Neural cell (in vitro differentiated cells): ENCODE data around the gene SAA1. TPM values are rescaled to one million over a fixed set of nuclear protein-coding genes. Genes with fewer than 3 reads are reported as not detected.

ENCODE experiments used
- H2AFZ ChIP-seq: fragments of 200-600, 300-800 bp; sonication (generic), shearing (Covaris generic); 2 replicates; pipeline ENCODE4 v1.6.0; 2014; ENCODE audit warnings: low read depth, mild to moderate bottlenecking, antibody characterized with exemption, low read length, moderate library complexity
- H3F3A ChIP-seq: fragments of 200-600 bp; shearing (Covaris generic); 2 replicates; pipeline ENCODE4 v1.6.1; 2016; ENCODE audit warnings: mild to moderate bottlenecking, moderate library complexity, mixed read lengths, antibody characterized with exemption, low read length; ENCODE audit not compliant: insufficient read depth, poor library complexity, severe bottlenecking
- H3K27ac ChIP-seq: fragments of 200-600, 300-800 bp; sonication (generic), shearing (Covaris generic); 2 replicates; pipeline ENCODE4 v1.5.1; 2014; ENCODE audit warnings: mild to moderate bottlenecking, low read length, moderate library complexity
- H3K27me3 ChIP-seq: fragments of 300-800, 200-600 bp; sonication (generic), shearing (Covaris generic); 2 replicates; pipeline ENCODE4 v1.6.0; 2014; ENCODE audit warnings: mild to moderate bottlenecking, low read depth, low read length, moderate library complexity; ENCODE audit not compliant: insufficient read depth
- H3K36me3 ChIP-seq: fragments of 300-800, 200-600 bp; sonication (generic), shearing (Covaris generic); 2 replicates; pipeline ENCODE4 v1.5.1; 2014; ENCODE audit warnings: mild to moderate bottlenecking, antibody characterized with exemption, low read length, moderate library complexity; ENCODE audit not compliant: insufficient read depth
- H3K4me2 ChIP-seq: fragments of 300-800, 200-600 bp; sonication (generic), shearing (Covaris generic); 2 replicates; pipeline ENCODE4 v1.6.0; 2014; ENCODE audit warnings: mild to moderate bottlenecking, low read length
- H3K4me3 ChIP-seq: fragments of 300-800, 200-600 bp; sonication (generic), shearing (Covaris generic); 2 replicates; pipeline ENCODE4 v1.5.1; 2014; ENCODE audit warnings: mild to moderate bottlenecking, low read length, moderate library complexity
- H3K79me2 ChIP-seq: fragments of 200-600 bp; shearing (Covaris generic); replicated peaks from 2 replicates; pipeline ENCODE4 v1.6.0; 2014; ENCODE audit warnings: mild to moderate bottlenecking, low read length, moderate library complexity; ENCODE audit not compliant: insufficient read depth
- H3K9ac ChIP-seq: fragments of 300-800, 200-600 bp; sonication (generic), shearing (Covaris generic); 2 replicates; pipeline ENCODE4 v1.6.1; 2016; ENCODE audit warnings: mild to moderate bottlenecking, low read length, mixed read lengths
- H3K9me2 ChIP-seq: fragments of 200-600 bp; shearing (Covaris generic); 2 replicates; pipeline ENCODE4 v1.6.1; 2016; ENCODE audit warnings: mild to moderate bottlenecking, low read length, mixed read lengths; ENCODE audit not compliant: insufficient read depth
- H3K9me3 ChIP-seq: fragments of 200-600, 300-800 bp; sonication (generic), shearing (Covaris generic); 2 replicates; pipeline ENCODE4 v1.6.1; 2016; ENCODE audit warnings: mild to moderate bottlenecking, mixed run types, low read length, moderate library complexity, mixed read lengths
- H4K20me1 ChIP-seq: fragments of 200-600 bp; shearing (Covaris generic); 2 replicates; pipeline ENCODE4 v1.6.1; 2016; ENCODE audit warnings: mild to moderate bottlenecking, mixed run types; ENCODE audit not compliant: insufficient read depth
- EP300 ChIP-seq: fragments of 450-650 bp; conservative IDR thresholded peaks from 2 replicates; pipeline ENCODE4 v1.6.1; 2014; ENCODE audit warnings: antibody characterized with exemption, mild to moderate bottlenecking, moderate library complexity; ENCODE audit not compliant: poor library complexity, severe bottlenecking
- EZH2 ChIP-seq: fragments of 200-600, 300-800 bp; shearing (Covaris generic), sonication (generic); IDR thresholded peaks from 2 replicates; pipeline ENCODE4 v1.6.1; 2014; ENCODE audit warnings: antibody characterized with exemption, low read length, borderline replicate concordance, mild to moderate bottlenecking; ENCODE audit not compliant: insufficient read depth, poor library complexity, severe bottlenecking
- MXI1 ChIP-seq: fragments of 450-650 bp; conservative IDR thresholded peaks from 2 replicates; pipeline ENCODE4 v1.6.1; 2014; ENCODE audit warnings: antibody characterized with exemption, mild to moderate bottlenecking; ENCODE audit not compliant: poor library complexity, severe bottlenecking
- POLR2AphosphoS5 ChIP-seq: IDR thresholded peaks from 2 replicates; pipeline ENCODE4 v1.6.1; 2012
- RAD21 ChIP-seq: fragments of 450-650 bp; conservative IDR thresholded peaks from 2 replicates; pipeline ENCODE4 v1.6.1; 2014; ENCODE audit warnings: antibody characterized with exemption, mild to moderate bottlenecking, moderate library complexity
- SMC3 ChIP-seq: fragments of 450-650 bp; conservative IDR thresholded peaks from 2 replicates; pipeline ENCODE4 v1.6.1; 2014; ENCODE audit warnings: antibody characterized with exemption, mild to moderate bottlenecking, moderate library complexity; ENCODE audit not compliant: poor library complexity
- TAF1 ChIP-seq: IDR thresholded peaks from 2 replicates; pipeline ENCODE4 v1.6.1; 2012; ENCODE audit warnings: low read depth
- polyA minus RNA-seq: library from RNA; depleted of rRNA, polyadenylated mRNA; stranded (reverse); fragments of >200 nt; gene quantifications from 2 replicates; pipeline ENCODE4 v1.2.3, GENCODE V29; 2014
- polyA plus RNA-seq: library from polyadenylated mRNA; depleted of rRNA; stranded (reverse); fragments of >200 nt; gene quantifications from 2 replicates; pipeline ENCODE4 v1.2.3, GENCODE V29; 2014
- TF ChIP-seq, protein P1 (sequence below): fragments of 450-650 bp; IDR thresholded peaks from 2 replicates; pipeline ENCODE4 v1.5.1; 2014; ENCODE audit warnings: antibody characterized with exemption, mild to moderate bottlenecking, moderate library complexity; ENCODE audit not compliant: poor library complexity, severe bottlenecking
- TF ChIP-seq, protein P2 (sequence below): IDR thresholded peaks from 2 replicates; pipeline ENCODE4 v1.6.1; 2012; ENCODE audit warnings: borderline replicate concordance

The SAA1 gene
- polyA plus RNA-seq (not detected in 2 replicates), polyA minus RNA-seq (not detected in 2 replicates)

DNA sequence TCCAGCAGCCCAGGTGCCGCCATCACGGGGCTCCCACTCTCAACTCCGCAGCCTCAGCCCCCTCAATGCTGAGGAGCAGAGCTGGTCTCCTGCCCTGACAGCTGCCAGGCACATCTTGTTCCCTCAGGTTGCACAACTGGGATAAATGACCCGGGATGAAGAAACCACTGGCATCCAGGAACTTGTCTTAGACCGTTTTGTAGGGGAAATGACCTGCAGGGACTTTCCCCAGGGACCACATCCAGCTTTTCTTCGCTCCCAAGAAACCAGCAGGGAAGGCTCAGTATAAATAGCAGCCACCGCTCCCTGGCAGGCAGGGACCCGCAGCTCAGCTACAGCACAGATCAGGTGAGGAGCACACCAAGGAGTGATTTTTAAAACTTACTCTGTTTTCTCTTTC lies at the start of gene SAA1:
SAA1 (plus strand) TSS at position 316 of the 400 bp plus-strand sequence. CDS start 624 bp downstream, outside the sequence.
- Histone ChIP-seq H2AFZ (no peak within 1 kb of the TSS), H3K36me3 (no peaks in the 10 kb centered on the region), H4K20me1 (no peaks in the 10 kb centered on the region), H3F3A (no peaks in the 10 kb centered on the region), H3K9ac (no peak within 1 kb of the TSS), H3K79me2 (no peaks in the 10 kb centered on the region), H3K27me3 (no peaks in the 10 kb centered on the region), H3K9me2 (no peaks in the 10 kb centered on the region), H3K9me3 (no peaks in the 10 kb centered on the region), H3K4me2 (no peak within 1 kb of the TSS), H3K27ac (no peak within 1 kb of the TSS), H3K4me3 (no peak within 1 kb of the TSS)
- TF ChIP-seq EZH2 (no peak), POLR2AphosphoS5 (no peak), RAD21 (no peak), TAF1 (no peak), MXI1 (no peak), EP300 (no peak), SMC3 (no peak)
- TF ChIP-seq, protein P1, sequence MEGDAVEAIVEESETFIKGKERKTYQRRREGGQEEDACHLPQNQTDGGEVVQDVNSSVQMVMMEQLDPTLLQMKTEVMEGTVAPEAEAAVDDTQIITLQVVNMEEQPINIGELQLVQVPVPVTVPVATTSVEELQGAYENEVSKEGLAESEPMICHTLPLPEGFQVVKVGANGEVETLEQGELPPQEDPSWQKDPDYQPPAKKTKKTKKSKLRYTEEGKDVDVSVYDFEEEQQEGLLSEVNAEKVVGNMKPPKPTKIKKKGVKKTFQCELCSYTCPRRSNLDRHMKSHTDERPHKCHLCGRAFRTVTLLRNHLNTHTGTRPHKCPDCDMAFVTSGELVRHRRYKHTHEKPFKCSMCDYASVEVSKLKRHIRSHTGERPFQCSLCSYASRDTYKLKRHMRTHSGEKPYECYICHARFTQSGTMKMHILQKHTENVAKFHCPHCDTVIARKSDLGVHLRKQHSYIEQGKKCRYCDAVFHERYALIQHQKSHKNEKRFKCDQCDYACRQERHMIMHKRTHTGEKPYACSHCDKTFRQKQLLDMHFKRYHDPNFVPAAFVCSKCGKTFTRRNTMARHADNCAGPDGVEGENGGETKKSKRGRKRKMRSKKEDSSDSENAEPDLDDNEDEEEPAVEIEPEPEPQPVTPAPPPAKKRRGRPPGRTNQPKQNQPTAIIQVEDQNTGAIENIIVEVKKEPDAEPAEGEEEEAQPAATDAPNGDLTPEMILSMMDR: no peak
- TF ChIP-seq, protein P2, sequence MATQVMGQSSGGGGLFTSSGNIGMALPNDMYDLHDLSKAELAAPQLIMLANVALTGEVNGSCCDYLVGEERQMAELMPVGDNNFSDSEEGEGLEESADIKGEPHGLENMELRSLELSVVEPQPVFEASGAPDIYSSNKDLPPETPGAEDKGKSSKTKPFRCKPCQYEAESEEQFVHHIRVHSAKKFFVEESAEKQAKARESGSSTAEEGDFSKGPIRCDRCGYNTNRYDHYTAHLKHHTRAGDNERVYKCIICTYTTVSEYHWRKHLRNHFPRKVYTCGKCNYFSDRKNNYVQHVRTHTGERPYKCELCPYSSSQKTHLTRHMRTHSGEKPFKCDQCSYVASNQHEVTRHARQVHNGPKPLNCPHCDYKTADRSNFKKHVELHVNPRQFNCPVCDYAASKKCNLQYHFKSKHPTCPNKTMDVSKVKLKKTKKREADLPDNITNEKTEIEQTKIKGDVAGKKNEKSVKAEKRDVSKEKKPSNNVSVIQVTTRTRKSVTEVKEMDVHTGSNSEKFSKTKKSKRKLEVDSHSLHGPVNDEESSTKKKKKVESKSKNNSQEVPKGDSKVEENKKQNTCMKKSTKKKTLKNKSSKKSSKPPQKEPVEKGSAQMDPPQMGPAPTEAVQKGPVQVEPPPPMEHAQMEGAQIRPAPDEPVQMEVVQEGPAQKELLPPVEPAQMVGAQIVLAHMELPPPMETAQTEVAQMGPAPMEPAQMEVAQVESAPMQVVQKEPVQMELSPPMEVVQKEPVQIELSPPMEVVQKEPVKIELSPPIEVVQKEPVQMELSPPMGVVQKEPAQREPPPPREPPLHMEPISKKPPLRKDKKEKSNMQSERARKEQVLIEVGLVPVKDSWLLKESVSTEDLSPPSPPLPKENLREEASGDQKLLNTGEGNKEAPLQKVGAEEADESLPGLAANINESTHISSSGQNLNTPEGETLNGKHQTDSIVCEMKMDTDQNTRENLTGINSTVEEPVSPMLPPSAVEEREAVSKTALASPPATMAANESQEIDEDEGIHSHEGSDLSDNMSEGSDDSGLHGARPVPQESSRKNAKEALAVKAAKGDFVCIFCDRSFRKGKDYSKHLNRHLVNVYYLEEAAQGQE: no peak

DNA sequence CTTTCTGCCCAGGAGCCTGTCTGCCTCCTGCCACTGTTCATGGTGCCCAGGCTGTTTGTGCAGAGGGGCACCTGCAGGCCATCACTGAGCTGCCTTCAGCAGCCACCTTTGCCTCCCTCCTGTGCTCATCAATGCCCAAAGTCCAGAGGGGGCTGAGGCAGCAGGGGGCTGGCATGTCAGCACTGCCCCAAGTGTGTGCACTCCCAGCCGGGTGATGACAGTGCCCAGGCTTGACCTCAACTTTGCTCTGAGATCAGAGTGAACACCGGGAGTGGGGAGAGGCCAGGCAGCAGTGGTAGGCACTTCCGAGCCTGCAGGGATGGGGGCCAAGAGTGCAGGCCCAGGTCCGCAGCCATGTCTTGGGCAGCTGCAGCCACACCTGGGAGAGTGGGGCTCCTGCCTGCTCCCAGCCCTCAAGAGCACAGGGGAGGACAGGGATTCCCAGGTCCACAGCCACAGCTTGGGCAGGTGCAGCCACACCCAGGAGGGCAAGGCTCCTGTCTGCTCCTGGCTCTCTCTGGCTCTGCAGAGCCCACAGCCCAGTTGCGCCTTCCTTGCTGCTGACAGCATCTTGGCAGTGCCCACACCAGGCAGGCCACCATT lies 44.7 kb upstream of the SAA1 start:
- Histone ChIP-seq H3K36me3 (no peaks in the 10 kb centered on the region), H3K9me2 (no peaks in the 10 kb centered on the region), H3K4me3 (no peak overlapping the region), H3F3A (no peaks in the 10 kb centered on the region), H3K9ac (no peak overlapping the region), H3K4me2 (no peak overlapping the region), H3K79me2 (no peaks in the 10 kb centered on the region), H3K27ac (no peak overlapping the region), H2AFZ (no peak overlapping the region), H4K20me1 (no peaks in the 10 kb centered on the region), H3K27me3 (no peaks in the 10 kb centered on the region), H3K9me3 (no peaks in the 10 kb centered on the region)
- TF ChIP-seq EP300: no peak
- no peak for TF ChIP-seq TAF1
- no peak for TF ChIP-seq RAD21
- TF ChIP-seq, protein P2: no peak
- no peak for TF ChIP-seq SMC3
- no peak for TF ChIP-seq POLR2AphosphoS5
- TF ChIP-seq MXI1: no peak
- TF ChIP-seq, protein P1: no peak
- no peak for TF ChIP-seq EZH2
